T-helper 22 cell (primary cell): ENCODE results near the gene ESRRB.

Source experiments
- DNase-seq: peaks from one replicate; pipeline ENCODE4 v3.0.0-alpha.2; 2020; ENCODE audit warnings: low read depth

ESRRB gene

DNA sequence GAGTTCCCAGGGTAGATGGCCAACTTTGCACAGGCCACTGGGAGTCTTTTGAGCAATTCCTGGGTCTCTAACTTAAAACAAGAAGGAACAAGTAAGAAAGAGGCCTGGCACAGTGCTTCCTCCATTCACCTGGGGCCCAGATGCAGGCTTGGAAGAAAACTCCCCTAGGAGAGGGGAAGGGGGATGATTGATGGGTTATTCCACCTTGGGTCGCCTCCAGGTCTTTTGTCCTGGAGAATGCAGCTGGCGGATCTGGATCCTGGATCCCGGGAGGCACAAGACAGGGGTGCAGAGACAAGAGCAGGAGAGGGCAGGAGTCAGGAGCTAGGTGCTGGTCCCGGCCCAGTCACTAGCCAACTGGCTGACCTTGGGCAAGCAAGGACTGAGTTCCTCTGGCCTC, 74.5 kb downstream of the ESRRB start:
- no peak for DNase-seq

DNA sequence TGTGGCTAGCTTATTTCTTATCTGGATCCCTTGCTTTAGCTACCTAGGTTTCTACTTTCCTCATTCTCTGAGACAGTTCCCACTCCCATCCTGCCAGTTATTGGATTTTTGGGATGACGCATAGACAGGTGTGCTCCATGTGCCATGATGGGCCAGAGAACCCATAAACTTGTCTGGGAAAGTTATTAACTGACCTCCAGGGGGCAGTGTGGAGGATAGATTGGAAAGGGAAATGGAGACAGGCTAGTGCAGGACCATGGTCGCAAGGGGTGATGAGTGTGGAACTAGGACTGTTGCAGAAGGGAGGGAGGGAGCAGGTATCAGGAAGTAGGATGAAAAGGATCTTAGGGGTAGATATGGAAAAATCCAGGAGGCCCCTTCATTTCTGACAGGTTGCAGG, 80.3 kb downstream of the ESRRB start:
- DNase-seq = no peak

DNA sequence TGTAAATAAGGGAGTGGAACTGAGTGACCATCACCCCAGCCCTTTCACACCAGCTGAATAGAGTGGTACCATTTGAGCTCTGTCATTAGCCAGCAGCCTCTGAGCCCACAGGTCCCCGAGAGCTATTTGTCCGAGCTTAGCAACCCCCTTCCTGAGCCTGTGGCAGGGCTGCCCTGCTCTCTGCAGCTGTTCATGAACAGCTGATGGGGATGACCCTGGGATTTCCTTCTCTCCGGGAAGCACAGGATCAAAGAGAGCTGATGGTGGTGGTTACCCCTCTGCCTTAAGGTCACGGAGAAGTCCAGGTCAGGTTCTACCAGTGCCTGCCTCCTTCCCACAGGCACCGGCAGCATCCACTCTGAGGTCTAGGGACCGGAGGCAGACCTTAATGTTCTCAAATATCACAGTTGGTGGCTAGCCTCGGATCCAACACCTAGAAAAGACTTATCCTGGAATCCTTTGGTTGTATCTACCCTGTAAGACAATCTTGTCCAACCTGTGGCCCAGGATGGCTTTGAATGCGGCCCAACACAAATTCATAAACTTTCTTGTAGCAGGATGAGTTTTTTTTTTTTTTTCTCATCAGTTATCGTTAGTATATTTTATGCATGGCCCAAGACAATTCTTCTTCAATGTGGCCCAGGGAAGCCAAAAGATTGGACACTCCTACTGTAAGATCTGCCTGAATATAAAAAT, 81.1 kb downstream of the ESRRB start:
- DNase-seq = no peak

DNA sequence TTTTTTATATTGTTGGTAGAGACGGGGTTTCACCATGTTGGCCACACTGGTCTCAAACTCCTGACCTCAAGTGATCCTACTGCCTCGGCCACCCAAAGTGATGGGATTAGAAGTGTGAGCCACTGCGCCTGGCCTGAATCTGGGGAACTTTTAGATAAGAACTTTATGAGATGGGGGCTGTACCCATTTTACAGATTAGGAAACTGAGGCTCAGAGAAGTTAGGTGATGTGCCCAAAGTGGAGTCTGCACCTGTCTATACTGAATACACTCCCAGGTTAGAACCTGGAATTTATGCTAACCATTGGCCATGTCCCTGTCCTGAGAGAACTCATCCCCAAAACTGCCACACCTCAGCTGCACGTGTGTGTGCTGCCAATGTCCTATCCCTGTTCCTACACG, 81.9 kb downstream of the ESRRB start:
- DNase-seq = no peak

DNA sequence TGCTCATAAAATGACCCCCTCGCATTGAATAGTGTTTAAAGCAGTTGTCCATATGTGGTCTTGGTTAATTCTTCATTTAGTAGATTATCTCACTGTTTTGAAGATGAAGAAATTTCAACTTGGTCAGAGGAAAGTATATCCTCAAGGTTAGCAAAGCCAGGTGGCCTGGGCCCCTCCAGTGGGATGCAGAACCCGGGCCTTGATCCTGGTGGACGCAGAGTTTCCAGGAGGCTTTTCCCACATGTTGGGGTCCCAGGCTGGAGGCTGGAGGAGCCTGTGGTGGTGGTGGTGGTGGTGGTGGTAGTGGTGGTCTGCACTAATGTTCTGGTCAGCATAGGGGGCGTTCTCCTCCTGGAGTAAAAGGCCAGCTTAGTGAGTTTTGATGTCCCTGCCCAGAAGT, 85.9 kb downstream of the ESRRB start:
- DNase-seq = no peak

DNA sequence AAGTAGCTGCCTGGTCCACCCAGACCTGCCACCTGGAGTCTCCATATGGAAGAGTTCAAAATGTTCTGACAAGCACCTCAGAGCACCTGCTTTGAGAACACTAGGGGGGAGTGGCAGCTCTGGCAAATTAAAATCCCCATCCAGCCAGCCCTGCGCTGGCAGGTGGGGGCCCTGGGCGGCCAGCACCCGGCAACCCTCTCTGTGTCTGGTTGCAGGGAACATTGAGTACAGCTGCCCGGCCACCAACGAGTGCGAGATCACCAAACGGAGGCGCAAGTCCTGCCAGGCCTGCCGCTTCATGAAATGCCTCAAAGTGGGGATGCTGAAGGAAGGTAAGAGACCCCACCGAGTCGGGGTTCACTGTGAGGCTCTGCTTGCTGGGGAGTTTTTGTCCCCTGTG, 86.4 kb downstream of the ESRRB start:
- no peak for DNase-seq

DNA sequence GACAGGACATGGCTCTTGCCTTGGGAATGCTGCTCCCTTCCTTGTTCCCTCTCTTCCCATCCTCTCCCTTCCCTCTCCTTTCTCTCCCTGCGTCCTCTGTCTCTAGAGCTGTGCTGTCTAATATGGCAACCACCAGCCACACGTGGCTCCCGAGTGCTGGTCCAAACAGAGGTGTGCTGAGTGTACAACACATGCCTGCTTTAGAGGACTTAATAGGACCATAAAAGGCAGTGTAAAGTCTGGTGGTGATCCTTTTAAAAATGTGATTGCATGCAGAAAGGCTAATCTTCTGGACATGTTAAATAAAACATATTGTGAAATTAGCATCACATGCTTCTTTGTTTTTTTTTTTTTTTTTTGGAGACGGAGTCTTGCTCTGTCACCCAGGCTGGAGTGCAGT, 87.2 kb downstream of the ESRRB start:
- no peak for DNase-seq

DNA sequence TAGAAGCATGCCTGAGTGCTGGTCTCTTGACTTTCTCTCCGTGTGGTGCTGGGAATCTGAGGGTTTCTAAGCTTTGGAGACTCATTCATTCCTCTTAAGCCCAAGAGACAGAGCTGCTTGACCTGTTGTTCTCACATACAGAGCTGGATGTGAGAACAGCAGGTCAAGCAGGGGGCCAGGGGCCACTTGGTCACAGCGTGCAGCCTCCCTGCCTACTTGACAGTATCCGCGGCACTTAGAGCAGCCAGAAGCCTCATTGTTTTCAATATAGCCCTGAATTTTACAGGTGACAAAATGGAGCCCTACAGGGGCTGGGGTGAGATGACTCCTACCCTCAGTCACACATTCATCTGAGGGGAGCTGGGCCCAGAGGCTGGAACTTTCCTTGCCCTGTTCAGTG, 88.9 kb downstream of the ESRRB start:
- no peak for DNase-seq

DNA sequence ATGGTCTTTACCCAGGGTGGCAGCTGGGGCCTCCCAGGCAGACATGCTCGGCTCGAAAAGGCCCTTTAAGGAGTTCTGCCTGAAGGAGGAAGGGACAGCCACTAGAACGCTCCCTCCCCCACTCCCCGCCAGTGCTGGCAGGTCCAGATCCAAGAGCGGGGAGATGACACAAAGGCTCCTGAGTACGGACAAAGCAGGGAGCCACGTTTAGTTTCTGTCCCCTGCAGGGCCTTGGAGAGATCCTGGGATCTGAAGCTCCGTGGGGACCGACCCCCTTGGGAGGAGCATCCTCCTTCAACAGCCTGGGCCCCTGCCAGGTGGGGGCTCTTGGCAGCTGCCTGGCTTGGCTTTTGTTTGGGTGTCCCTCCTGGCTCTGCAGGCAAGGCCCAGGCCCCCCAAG, 89.7 kb downstream of the ESRRB start:
- DNase-seq = no peak

DNA sequence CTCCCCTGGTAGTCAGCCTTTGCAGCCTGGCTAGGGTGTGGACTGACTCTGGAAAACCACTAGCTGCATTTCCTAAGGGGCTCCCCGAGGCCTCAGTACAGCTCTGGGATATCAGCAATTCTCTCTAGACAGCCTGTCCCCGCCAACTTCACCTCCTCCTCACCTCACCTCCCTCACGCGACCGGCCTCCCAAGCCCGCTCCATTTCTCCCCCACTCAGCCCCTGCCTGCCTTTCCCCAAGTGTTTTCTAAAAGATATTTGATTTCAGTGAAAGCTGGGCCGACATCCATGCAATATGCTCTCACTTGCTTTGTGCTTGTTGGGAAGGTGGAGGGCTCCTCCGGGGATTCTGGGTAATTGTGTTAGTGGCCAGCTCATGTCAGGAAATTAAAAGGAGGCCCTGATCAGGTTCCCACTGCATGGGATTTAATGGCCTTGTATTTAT, 91.8 kb downstream of the ESRRB start:
- DNase-seq = no peak

DNA sequence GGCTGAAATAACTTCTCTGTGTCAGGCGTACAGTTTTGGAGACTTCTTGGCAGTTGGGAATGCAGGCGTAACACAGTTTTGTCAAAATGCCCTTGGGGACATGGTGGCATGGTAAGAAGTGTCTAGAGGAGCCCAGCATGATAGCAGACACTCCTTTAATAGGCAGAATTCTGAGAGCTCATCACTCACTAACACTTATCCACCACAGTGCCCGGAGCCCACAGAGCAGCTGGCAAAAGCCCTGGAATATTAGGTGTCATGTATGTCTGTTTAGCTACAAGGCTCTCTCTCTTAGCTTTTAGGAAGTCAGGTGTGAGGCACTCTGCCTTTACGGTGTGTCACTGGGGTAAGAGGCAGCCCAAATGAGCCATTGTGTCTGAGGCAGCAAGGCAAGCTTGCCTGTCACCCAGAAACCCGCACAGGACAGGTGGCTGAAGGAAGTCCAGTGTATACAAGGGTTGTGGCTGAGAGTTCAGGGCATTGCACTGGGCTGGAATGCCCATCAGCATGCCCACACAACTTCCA, 96.3 kb downstream of the ESRRB start:
- no peak for DNase-seq

DNA sequence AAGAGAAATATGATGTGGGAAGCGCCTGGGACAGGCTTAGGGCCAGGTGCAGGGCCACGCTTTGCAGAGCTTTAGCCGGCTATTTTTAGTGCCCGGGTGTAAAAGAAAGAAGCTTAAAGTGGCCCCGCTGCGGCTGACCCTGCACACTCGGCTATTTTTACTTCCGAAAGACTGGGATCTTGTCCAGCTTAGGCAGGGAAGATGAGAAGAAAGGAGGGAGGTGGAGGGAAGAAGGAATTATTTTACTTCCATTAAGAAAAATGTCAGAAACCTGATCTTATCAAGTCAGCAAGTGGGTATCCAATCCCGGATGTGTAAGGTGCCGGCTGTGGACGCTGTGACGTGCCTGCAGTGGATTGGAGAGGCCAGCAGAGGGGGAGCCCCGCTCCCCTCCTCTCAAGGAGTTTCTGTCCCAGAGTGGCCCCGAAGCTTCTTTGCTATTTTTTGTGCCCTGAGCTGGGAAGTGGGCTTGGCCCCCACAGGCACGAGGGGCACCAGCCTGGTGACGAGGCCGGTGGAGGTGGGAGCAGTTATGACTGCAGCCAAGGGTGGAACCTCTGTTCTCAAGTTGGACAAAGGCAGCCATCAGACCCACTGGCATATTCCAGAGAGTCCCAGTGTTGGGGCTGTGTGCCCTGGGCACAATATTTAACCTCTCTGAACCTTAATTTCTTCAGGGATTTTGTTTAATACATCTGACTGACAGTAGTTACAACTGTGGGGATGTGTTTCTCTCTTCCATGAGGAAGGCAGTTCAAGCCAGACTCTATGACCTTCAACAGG, 97.7 kb downstream of the ESRRB start:
- no peak for DNase-seq

DNA sequence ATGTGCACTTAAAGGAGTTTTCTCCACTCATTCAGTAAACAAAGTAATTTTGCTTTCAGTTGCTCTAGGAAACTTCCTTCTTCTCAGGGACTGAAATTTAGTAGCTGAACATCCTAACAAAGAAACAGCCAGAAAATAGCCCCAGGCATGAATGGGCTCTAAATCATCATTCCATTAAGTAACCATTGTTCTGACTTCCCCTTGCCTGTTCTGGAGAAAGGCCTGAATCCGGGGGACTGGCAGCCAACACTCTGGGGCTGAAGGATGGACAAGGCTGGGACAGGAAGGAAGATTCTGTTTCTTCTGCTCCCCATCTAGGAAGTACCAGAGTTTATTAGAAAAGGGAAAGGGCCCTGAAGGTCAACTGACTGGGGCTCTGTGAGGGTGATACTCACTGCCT, 104.5 kb downstream of the ESRRB start:
- DNase-seq = no peak

DNA sequence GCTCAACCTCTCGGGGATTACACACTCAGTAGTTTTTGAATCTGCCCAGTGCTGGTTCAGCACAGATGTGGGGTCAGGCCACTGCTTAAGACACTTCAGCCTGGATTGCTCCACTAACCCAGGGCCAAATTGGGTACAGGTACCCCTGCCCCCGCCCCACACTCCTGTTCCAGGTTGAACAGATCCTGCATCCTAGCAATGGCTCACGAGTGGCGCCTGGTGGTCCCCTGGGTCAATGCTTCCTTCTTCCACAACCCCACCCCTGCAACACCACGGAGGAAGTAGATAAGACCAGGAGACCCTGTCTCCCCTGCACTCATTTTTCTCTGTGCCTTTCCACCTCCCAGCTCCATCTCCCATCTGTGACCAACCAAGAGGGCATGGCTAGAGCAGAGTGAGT, 108.4 kb downstream of the ESRRB start:
- DNase-seq = no peak

DNA sequence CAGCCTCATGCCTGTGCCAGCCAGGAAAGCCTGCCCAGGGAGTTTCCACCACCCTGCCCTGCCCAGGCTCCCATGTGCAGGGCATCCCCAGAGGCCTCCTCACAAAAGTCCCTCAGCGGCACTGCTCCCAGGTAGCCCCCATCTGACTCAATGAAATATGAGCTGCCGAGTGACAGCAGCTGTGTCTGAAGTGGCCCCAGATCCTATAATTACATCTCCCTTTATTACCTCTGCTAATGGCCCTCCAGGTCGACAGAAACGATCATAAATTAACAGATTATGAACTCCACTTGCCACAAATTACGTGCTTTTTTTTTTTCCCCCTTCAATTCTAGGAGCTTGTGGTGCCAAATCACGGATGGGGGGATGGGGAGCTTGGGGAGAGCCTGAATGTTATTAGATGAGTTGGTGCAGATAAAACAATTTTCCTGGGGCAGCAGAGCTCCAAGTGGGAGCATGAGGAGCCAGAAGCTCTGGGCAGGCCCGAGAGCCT, 110.4 kb downstream of the ESRRB start:
- DNase-seq = no peak

DNA sequence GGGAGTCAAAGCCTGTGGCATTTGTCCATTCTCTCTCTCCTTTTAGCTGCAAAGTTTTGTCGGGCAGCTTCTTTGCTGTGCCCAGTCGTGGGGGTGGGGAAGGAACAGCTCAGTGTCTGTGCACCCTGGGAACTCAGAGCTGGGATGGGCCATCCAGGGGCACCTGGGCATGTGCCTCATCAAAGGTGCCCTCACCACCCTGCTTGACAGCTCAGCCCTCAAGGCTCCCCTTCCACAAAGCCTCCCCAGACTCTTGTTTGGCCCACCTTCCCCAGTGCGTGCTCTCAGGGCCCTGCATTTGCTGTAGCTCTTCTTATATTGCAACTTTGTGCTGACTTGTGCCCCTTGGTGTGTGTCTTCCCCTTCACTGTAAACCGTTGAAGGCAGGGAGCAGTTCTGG, 112.6 kb downstream of the ESRRB start:
- no peak for DNase-seq

DNA sequence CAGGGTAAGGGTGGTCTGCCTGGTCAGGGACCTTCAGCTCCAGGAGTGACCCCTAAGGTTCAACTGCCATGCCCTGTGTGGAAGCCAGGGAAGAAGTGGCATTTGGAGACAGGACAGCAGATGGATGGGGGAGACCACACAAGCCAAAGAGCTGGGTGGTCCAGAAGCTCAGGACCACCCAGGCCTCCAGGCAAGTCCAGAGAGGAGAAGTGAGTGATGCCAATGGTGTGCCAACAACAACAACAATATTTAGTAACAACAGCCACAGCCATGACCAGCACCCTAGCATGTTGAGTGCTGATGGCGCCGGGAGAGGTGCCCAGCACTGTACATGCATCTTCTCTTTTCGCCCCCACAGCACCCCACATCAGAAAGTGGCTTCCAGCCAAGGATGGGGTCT, 113.7 kb downstream of the ESRRB start:
- no peak for DNase-seq

DNA sequence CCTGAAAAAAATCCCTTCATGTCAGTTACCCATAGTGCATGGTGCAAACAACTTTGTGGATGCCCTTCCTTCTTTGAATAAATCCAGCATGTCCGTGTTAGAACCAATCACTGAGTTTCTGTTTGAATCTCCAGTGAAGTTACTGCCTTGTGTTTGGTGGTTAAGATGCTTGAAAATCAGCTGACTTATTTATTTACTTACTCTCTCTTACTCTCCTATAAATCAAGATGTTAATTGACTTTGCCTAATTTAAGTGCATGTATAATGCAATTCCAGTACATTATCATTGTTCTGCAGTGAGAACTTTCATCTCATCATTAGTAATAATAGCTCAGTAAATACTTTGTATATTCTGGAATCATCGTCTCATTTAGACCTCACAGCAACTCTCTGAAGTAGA, 114.2 kb downstream of the ESRRB start:
- no peak for DNase-seq

DNA sequence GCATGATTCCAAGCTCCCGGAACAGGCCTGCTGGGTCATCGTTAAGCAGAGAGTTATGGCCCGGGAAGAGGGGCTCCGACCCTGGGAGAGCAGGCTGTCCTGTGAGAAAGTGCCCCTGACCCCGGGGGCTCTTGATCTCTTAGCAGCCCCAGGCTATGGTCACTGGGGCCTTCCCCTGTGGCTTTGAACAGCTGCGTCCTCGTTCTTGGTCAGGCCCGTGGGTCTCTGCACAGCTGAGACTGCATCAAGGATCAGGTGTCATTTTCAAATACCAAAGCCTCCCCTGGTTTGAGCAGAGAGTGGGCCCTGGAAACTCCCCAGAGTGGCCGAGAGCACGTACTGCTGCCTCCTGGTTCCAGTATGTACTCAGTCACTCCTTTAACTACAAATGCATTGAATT, 114.8 kb downstream of the ESRRB start:
- no peak for DNase-seq

DNA sequence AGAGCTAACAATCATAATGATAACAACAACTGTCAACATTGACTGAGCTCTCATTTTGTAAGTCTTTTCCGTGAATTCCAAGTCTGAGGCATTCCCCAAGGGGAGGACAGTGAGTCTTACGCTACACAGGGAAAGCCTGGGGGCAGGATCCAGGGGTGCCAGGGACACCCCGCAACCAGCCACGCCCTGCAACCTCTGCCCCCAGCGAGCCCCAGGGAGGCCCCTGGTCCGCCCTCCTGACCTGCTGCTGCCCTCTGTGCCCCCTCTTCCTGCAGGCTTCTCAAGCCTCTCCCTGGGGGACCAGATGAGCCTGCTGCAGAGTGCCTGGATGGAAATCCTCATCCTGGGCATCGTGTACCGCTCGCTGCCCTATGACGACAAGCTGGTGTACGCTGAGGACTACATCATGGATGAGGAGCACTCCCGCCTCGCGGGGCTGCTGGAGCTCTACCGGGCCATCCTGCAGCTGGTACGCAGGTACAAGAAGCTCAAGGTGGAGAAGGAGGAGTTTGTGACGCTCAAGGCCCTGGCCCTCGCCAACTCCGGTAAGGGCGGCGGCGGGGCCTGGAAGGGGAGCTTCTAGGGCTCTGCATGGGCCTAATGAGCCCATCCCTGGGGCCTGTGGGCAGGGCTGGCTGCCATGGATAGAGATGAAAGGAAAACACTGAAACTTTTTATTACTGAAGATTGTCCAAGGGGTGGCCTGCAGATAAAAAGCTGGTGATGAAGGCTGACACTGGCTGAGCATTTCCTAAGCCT, 115.4 kb downstream of the ESRRB start:
- DNase-seq = no peak

DNA sequence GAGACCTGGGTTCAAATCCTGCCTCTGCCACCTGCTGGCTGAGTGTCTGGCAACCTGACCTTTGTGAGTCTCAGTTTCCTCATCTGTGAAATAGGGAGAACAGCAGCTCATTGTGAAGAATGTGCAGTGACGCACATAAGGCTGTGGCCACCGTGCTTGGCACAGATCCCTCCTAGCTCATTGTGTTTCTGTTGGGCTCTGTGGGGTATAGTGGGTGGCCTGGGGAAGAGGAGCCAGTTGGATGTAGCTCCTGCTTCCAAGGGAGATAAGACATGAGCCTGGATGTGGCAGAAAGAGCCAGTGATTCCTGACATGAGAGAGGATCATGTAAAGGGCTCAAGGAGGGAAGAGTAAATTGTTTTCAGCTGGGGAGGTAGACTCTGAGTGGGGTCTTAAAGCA, 120.0 kb downstream of the ESRRB start:
- no peak for DNase-seq

DNA sequence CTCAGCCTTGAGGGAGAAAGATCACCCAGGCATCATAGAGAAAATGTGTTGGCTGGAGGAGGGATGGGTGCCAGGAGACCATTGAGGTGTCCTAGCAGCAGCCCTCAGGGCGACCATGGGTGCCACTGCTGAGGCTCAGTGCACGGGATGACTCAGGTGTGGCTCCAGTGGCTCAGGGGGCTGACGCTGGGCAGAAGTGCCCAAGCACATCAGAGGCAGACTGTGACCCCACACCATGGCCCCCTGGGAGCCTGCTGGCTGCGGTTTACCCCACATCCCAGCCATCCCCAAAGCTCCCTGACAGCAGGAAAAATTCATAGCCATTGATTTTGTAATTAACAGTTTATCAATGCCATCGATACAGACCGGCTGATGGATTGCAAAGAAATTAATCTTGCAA, 120.7 kb downstream of the ESRRB start:
- DNase-seq = no peak
